CD4-positive, alpha-beta T cell (primary cell): ENCODE data around the gene GABPB1. TPM values are rescaled to one million over a fixed set of nuclear protein-coding genes. Genes with fewer than 3 reads are reported as not detected.

ENCODE experiments used
- ATAC-seq: fragments of 200-7000 bp; cut with Tn5 transposase; one replicate; pipeline ENCODE4 v1.10.0; 2022; ENCODE audit warnings: mild to moderate bottlenecking; ENCODE audit not compliant: poor library complexity
- CTCF ChIA-PET: fragments of 350-600 bp; sonication (Branson Sonifier 250); formaldehyde crosslinking; loops from one replicate; lab custom pipeline; 2021; ENCODE audit warnings: antibody characterized with exemption, inconsistent platforms; lab: Charles Lee
- POLR2A ChIA-PET: fragments of 350-600 bp; sonication (Branson Sonifier 250); formaldehyde crosslinking; loops from one replicate; lab custom pipeline; 2021; ENCODE audit warnings: antibody characterized with exemption, inconsistent platforms; lab: Charles Lee
- DNase-seq, 14 experiments: peaks; one replicate each; pipeline ENCODE4 v3.0.0-alpha.2; 2013 to 2020; ENCODE audit warnings: mixed read lengths in 2 of 14
- H3K27ac ChIP-seq, 2 donors: one replicate each; pipeline versions ENCODE4 v1.5.1 to v1.7.0; 2013; ENCODE audit warnings: low read length in 2 of 2, low read depth in 1 of 2, mild to moderate bottlenecking in 1 of 2
- H3K27me3 ChIP-seq, 2 experiments: 1 replicate in 1 of 2; 2 replicates in 1 of 2; pipeline versions ENCODE4 v1.6.1 to v1.7.0; 2013; ENCODE audit warnings: low read length in 2 of 2, control low read depth in 1 of 2, mild to moderate bottlenecking in 1 of 2, moderate library complexity in 1 of 2; ENCODE audit not compliant: insufficient read depth in 2 of 2, control insufficient read depth in 1 of 2
- H3K36me3 ChIP-seq: one replicate; pipeline ENCODE4 v1.6.1; 2013; ENCODE audit warnings: low read length, control low read depth; ENCODE audit not compliant: insufficient read depth
- H3K4me1 ChIP-seq: one replicate; pipeline ENCODE4 v1.6.1; 2013; ENCODE audit warnings: low read length, control low read depth; ENCODE audit not compliant: insufficient read depth
- H3K4me3 ChIP-seq: one replicate; pipeline ENCODE4 v1.5.1; 2013; ENCODE audit warnings: mild to moderate bottlenecking, low read length, moderate library complexity
- H3K9me3 ChIP-seq, 2 experiments: 1 replicate in 1 of 2; 2 replicates in 1 of 2; pipeline versions ENCODE4 v1.6.1 to v1.7.0; 2013; ENCODE audit warnings: low read length in 2 of 2, mild to moderate bottlenecking in 2 of 2, control low read depth in 1 of 2, moderate library complexity in 1 of 2; ENCODE audit not compliant: control insufficient read depth in 1 of 2, insufficient read depth in 1 of 2
- H3K27ac Mint-ChIP-seq: one replicate; pipeline ENCODE4 v1.8.0; 2020; ENCODE audit warnings: mixed read lengths
- H3K27me3 Mint-ChIP-seq: one replicate; pipeline ENCODE4 v1.8.0; 2021; ENCODE audit warnings: mixed read lengths
- H3K36me3 Mint-ChIP-seq: one replicate; pipeline ENCODE4 v1.8.0; 2021; ENCODE audit warnings: low read depth, mixed read lengths
- H3K4me1 Mint-ChIP-seq: one replicate; pipeline ENCODE4 v1.8.0; 2021; ENCODE audit warnings: low read depth, mixed read lengths
- H3K4me3 Mint-ChIP-seq: one replicate; pipeline ENCODE4 v1.8.0; 2020; ENCODE audit warnings: mild to moderate bottlenecking, mixed read lengths
- H3K9me3 Mint-ChIP-seq: one replicate; pipeline ENCODE4 v1.8.0; 2020; ENCODE audit warnings: mixed read lengths
- CTCF ChIP-seq: fragments of 200-600 bp; IDR thresholded peaks from one replicate; pipeline ENCODE4 v1.8.0; 2022; ENCODE audit warnings: antibody characterized with exemption, mild to moderate bottlenecking
- intact Hi-C, 2 experiments: fragments of 100-400 bp; cut with DNase I in 1 of 2; cut with micrococcal nuclease in 1 of 2; formaldehyde crosslinking; loops; one replicate each; pipeline versions ENCODE4 v1.15.1 to v1.9.0; 2023 to 2025; cut with DNase I, micrococcal nuclease
- total RNA-seq, 174 experiments: library from RNA in 2 of 174; stranded (reverse) in 2 of 174; gene quantifications; one replicate each; pipeline ENCODE4 v1.2.3 and lab custom pipeline; 2021 to 2026

Gene GABPB1
- total RNA-seq, 2 experiments from 2014 or later, result 25.7 to 27.1 TPM

- TF ChIP-seq CTCF, result no peak
- intact Hi-C loops, result no loop called here
- H3K27ac Mint-ChIP-seq, result no peak overlapping the region
Observed at GRCh38 chr15:50277370-50277769, 77.6 kb downstream of the GABPB1 start.

GRCh38 chr15:50275908-50276307 is 79.1 kb downstream of the GABPB1 start:
- DNase-seq, result no peak
- no peak for ATAC-seq
- Histone ChIP-seq H3K27ac (no peak overlapping the region), H3K9me3 (no peaks in the 10 kb centered on the region), H3K4me3 (no peak overlapping the region), H3K4me1 (no peaks in the 10 kb centered on the region), H3K27me3 (no peaks in the 10 kb centered on the region), H3K36me3 (no peaks in the 10 kb centered on the region)
- Mint-ChIP-seq H3K36me3 (peaks cover 8% of the 10 kb centered on the region), H3K27ac (no peak overlapping the region), H3K27me3 (no peaks in the 10 kb centered on the region), H3K4me1 (no peaks in the 10 kb centered on the region), H3K4me3 (no peak overlapping the region), H3K9me3 (no peaks in the 10 kb centered on the region)
- intact Hi-C loops, result no loop called here
- no peak for TF ChIP-seq CTCF
- ChIA-PET CTCF (no interaction called here), POLR2A (no interaction called here)

More at GRCh38 chr15:50277370-50277769, 77.6 kb downstream of the GABPB1 start:
- ChIA-PET POLR2A (no interaction called here), CTCF (interaction anchor here (0.6 kb wide), 1 partner anchor 25 kb away, joined by 5 read pairs; no protein-coding TSS in a partner anchor)
- ATAC-seq (no peak), DNase-seq (no peak)
- Mint-ChIP-seq H3K4me1 (no peaks in the 10 kb centered on the region), H3K4me3 (no peak overlapping the region), H3K36me3 (peaks cover 8% of the 10 kb centered on the region), H3K27me3 (no peaks in the 10 kb centered on the region), H3K9me3 (no peaks in the 10 kb centered on the region)
- no peak overlapping the region for H3K27ac ChIP-seq
- H3K4me1 ChIP-seq, result no peaks in the 10 kb centered on the region
- H3K4me3 ChIP-seq, result no peak overlapping the region
- H3K27me3 ChIP-seq, result no peaks in the 10 kb centered on the region
- H3K36me3 ChIP-seq, result no peaks in the 10 kb centered on the region
- H3K9me3 ChIP-seq, result no peaks in the 10 kb centered on the region

- ChIA-PET POLR2A (no interaction called here), CTCF (no interaction called here)
- Histone ChIP-seq H3K36me3 (no peaks in the 10 kb centered on the region), H3K4me1 (no peaks in the 10 kb centered on the region), H3K27me3 (no peaks in the 10 kb centered on the region), H3K27ac (no peak overlapping the region), H3K9me3 (no peaks in the 10 kb centered on the region), H3K4me3 (no peak overlapping the region)
- peaks cover 8% of the 10 kb centered on the region for H3K36me3 Mint-ChIP-seq
- no peaks in the 10 kb centered on the region for H3K4me1 Mint-ChIP-seq
- DNase-seq, result no peak
- TF ChIP-seq CTCF, result no peak
- H3K4me3 Mint-ChIP-seq, result no peak overlapping the region
- no peak for ATAC-seq
- H3K27ac Mint-ChIP-seq, result no peak overlapping the region
- intact Hi-C loops, result no loop called here
- H3K9me3 Mint-ChIP-seq, result no peaks in the 10 kb centered on the region
- no peaks in the 10 kb centered on the region for H3K27me3 Mint-ChIP-seq
Observed at GRCh38 chr15:50275091-50275490, 79.9 kb downstream of the GABPB1 start.
